ENCODE measurements around the gene CFAP74. TPM values are rescaled to one million over a fixed set of nuclear protein-coding genes. Genes with fewer than 3 reads are reported as not detected.

The CFAP74 gene
- total RNA-seq, 1 experiment from 2014 or later: 0.28 TPM

- WGBS (ENCODE audit: extremely low coverage, insufficient read length, low lambda C conversion rate): no CpG with 5 or more reads among the region's 41 CpGs
- H3K4me1 ChIP-seq (ENCODE audit: insufficient read depth, low read length): no peaks in the 10 kb centered on the region
- no peak overlapping the region for H3K27ac ChIP-seq (ENCODE audit: insufficient read length, low read depth, low read length)
- no peaks in the 10 kb centered on the region for H4K20me1 ChIP-seq (ENCODE audit: control insufficient read depth, insufficient read depth, insufficient read length)
- no peak overlapping the region for H3K4me3 Mint-ChIP-seq
- no peak overlapping the region for H3K27ac Mint-ChIP-seq
- no peak overlapping the region for H3K23ac ChIP-seq (ENCODE audit: insufficient read length, low read depth, low read length)
- no peak overlapping the region for H2AK5ac ChIP-seq (ENCODE audit: insufficient read length, low read length)
- no peak overlapping the region for H3K4ac ChIP-seq (ENCODE audit: low read depth, low read length)
- DNase-seq: no peak
- no peak overlapping the region for H3T11ph ChIP-seq (ENCODE audit: low read length)
- no peak overlapping the region for H4K8ac ChIP-seq (replicated peaks; ENCODE audit: insufficient read length, low read depth, low read length)
- H3K18ac ChIP-seq (ENCODE audit: insufficient read length, low read depth, low read length): no peak overlapping the region
- H2BK20ac ChIP-seq (ENCODE audit: low read depth, low read length, poor library complexity, severe bottlenecking): no peak overlapping the region
- H4K91ac ChIP-seq (ENCODE audit: insufficient read length, low read depth, low read length): no peak overlapping the region
- H3K9me3 Mint-ChIP-seq: peaks cover 0 to 3% of the 10 kb centered on the region in 2 experiments; a peak in 2 of 5 replicates
- H3K56ac ChIP-seq (ENCODE audit: insufficient read length, low read depth, low read length): no peak overlapping the region
- H3K27me3 Mint-ChIP-seq (ENCODE audit: low read depth): peaks cover 11% of the 10 kb centered on the region
- H2BK120ac ChIP-seq (ENCODE audit: low read depth, low read length, poor library complexity, severe bottlenecking): no peak overlapping the region
- H2AFZ ChIP-seq (ENCODE audit: low read length): no peak overlapping the region
- no peaks in the 10 kb centered on the region for H3K9me3 ChIP-seq (ENCODE audit: control insufficient read depth, low read depth, low read length)
- H3K4me2 ChIP-seq (ENCODE audit: insufficient read depth, insufficient read length, low read length): no peak overlapping the region
- H3K14ac ChIP-seq (ENCODE audit: insufficient read depth, low read length): no peak overlapping the region; the same call in 1 of the 2 replicates
- no peak overlapping the region for H3K9ac ChIP-seq (ENCODE audit: extremely low read depth, insufficient read length, low read length)
- no peaks in the 10 kb centered on the region for H3K36me3 Mint-ChIP-seq (ENCODE audit: insufficient read depth in 1 of 3, low read depth in 3 of 3)
- peaks cover 5 to 21% of the 10 kb centered on the region in 2 experiments for H3K4me1 Mint-ChIP-seq
- no peak overlapping the region for H2BK5ac ChIP-seq (ENCODE audit: insufficient read length, low read length)
- H3K79me1 ChIP-seq (ENCODE audit: insufficient read depth, low read depth, low read length, poor library complexity, severe bottlenecking): no peaks in the 10 kb centered on the region
- no peak overlapping the region for H2BK12ac ChIP-seq (ENCODE audit: insufficient read length, low read depth, low read length)
- H3K79me2 ChIP-seq (ENCODE audit: insufficient read depth, low read length): no peaks in the 10 kb centered on the region
- peaks cover 3% of the 10 kb centered on the region for H3K23me2 ChIP-seq (ENCODE audit: insufficient read length, low read depth, low read length, poor library complexity, severe bottlenecking)
- TF ChIP-seq CTCF (conservative IDR thresholded peaks at IDR 0.05): no peak; the same call in 2 of the 3 replicates
- no peak overlapping the region for H4K5ac ChIP-seq (ENCODE audit: insufficient read length, low read depth, low read length)
- H3K27me3 ChIP-seq (ENCODE audit: insufficient read depth, low read length): no peaks in the 10 kb centered on the region
- no peak overlapping the region for H2BK15ac ChIP-seq (ENCODE audit: low read depth, low read length)
Observed at GRCh38 chr1:2042830-2043773, 39.5 kb upstream of the CFAP74 start.
